ENCODE results near the gene PLA2G6.
"Not testable (repeated sequence)": the region's sequence is repeated elsewhere in the genome, so short reads cannot be mapped to it uniquely, and the experiment has no call there.

PLA2G6 gene

GRCh38 chr22:38080850-38081635, 100.6 kb downstream of the PLA2G6 start:
- TF ChIP-seq CTCF (conservative IDR thresholded peaks at IDR 0.05; ENCODE audit: low read depth, low read length) = no peak
- Histone ChIP-seq H3K27ac (no peak overlapping the region), H3K4me1 (ENCODE audit: low read depth, poor library complexity, severe bottlenecking) (no peaks in the 10 kb centered on the region), H3K4me2 (no peak overlapping the region), H2AFZ (ENCODE audit: low read depth) (no peak overlapping the region), H4K20me1 (ENCODE audit: insufficient read depth) (no peaks in the 10 kb centered on the region), H3K27me3 (ENCODE audit: insufficient read depth, low read depth) (no peaks in the 10 kb centered on the region), H3K36me3 (ENCODE audit: insufficient read depth) (no peaks in the 10 kb centered on the region), H3K4me3 (IDR thresholded peaks at IDR 0.05; ENCODE audit: insufficient read depth, low read depth, low read length) (no peak overlapping the region), H3K9ac (no peak overlapping the region), H3K79me2 (ENCODE audit: insufficient read depth, low read depth) (no peaks in the 10 kb centered on the region)

GRCh38 chr22:38080474-38080849, 101.2 kb downstream of the PLA2G6 start:
- Histone ChIP-seq H4K20me1 (ENCODE audit: insufficient read depth) (no peaks in the 10 kb centered on the region), H3K27ac (no peak overlapping the region), H3K9ac (no peak overlapping the region), H3K27me3 (ENCODE audit: insufficient read depth, low read depth) (no peaks in the 10 kb centered on the region), H3K4me2 (no peak overlapping the region), H3K4me1 (ENCODE audit: low read depth, poor library complexity, severe bottlenecking) (no peaks in the 10 kb centered on the region), H3K79me2 (ENCODE audit: insufficient read depth, low read depth) (no peaks in the 10 kb centered on the region), H3K36me3 (ENCODE audit: insufficient read depth) (no peaks in the 10 kb centered on the region), H2AFZ (ENCODE audit: low read depth) (no peak overlapping the region), H3K4me3 (IDR thresholded peaks at IDR 0.05; ENCODE audit: insufficient read depth, low read depth, low read length) (no peak overlapping the region)
- no peak for TF ChIP-seq CTCF (conservative IDR thresholded peaks at IDR 0.05; ENCODE audit: low read depth, low read length)

GRCh38 chr22:38079804-38080203, 101.8 kb downstream of the PLA2G6 start:
- no peak overlapping the region for H2AFZ ChIP-seq (ENCODE audit: low read depth)
- H3K27ac ChIP-seq = no peak overlapping the region
- TF ChIP-seq CTCF (conservative IDR thresholded peaks at IDR 0.05; ENCODE audit: low read depth, low read length) = no peak
- no peak overlapping the region for H3K4me3 ChIP-seq (IDR thresholded peaks at IDR 0.05; ENCODE audit: insufficient read depth, low read depth, low read length)
- no peaks in the 10 kb centered on the region for H3K27me3 ChIP-seq (ENCODE audit: insufficient read depth, low read depth)
- no peaks in the 10 kb centered on the region for H4K20me1 ChIP-seq (ENCODE audit: insufficient read depth)
- no peaks in the 10 kb centered on the region for H3K4me1 ChIP-seq (ENCODE audit: low read depth, poor library complexity, severe bottlenecking)
- H3K79me2 ChIP-seq (ENCODE audit: insufficient read depth, low read depth) = no peaks in the 10 kb centered on the region
- H3K9ac ChIP-seq = no peak overlapping the region
- H3K4me2 ChIP-seq = no peak overlapping the region
- no peaks in the 10 kb centered on the region for H3K36me3 ChIP-seq (ENCODE audit: insufficient read depth)

- H3K4me3 ChIP-seq (IDR thresholded peaks at IDR 0.05; ENCODE audit: insufficient read depth, low read depth, low read length); H3K27me3 ChIP-seq (ENCODE audit: insufficient read depth, low read depth); H4K20me1 ChIP-seq (ENCODE audit: insufficient read depth); H3K36me3 ChIP-seq (ENCODE audit: insufficient read depth); H3K4me2 ChIP-seq; H3K4me1 ChIP-seq (ENCODE audit: low read depth, poor library complexity, severe bottlenecking); H3K79me2 ChIP-seq (ENCODE audit: insufficient read depth, low read depth); H3K27ac ChIP-seq; H3K9ac ChIP-seq; H2AFZ ChIP-seq (ENCODE audit: low read depth): not testable (repeated sequence)
These were observed 102.4 kb downstream of the PLA2G6 start for GRCh38 chr22:38079208-38079607.

GRCh38 chr22:38078046-38078840, 103.4 kb downstream of the PLA2G6 start:
- no peak for TF ChIP-seq CTCF (conservative IDR thresholded peaks at IDR 0.05; ENCODE audit: low read depth, low read length)
- H3K36me3 ChIP-seq (ENCODE audit: insufficient read depth) = no peaks in the 10 kb centered on the region
- no peak overlapping the region for H3K27ac ChIP-seq
- H3K4me1 ChIP-seq (ENCODE audit: low read depth, poor library complexity, severe bottlenecking) = no peaks in the 10 kb centered on the region
- no peaks in the 10 kb centered on the region for H3K79me2 ChIP-seq (ENCODE audit: insufficient read depth, low read depth)
- no peak overlapping the region for H3K4me3 ChIP-seq (IDR thresholded peaks at IDR 0.05; ENCODE audit: insufficient read depth, low read depth, low read length)
- H3K9ac ChIP-seq = no peak overlapping the region
- no peaks in the 10 kb centered on the region for H4K20me1 ChIP-seq (ENCODE audit: insufficient read depth)
- no peaks in the 10 kb centered on the region for H3K27me3 ChIP-seq (ENCODE audit: insufficient read depth, low read depth)
- H2AFZ ChIP-seq (ENCODE audit: low read depth) = no peak overlapping the region
- H3K4me2 ChIP-seq = no peak overlapping the region
